Activated CD8-positive, alpha-beta memory T cell treated with anti-CD3 and anti-CD28 coated beads for 1 hour (primary cell): ENCODE measurements around the gene DPP6.

ENCODE experiments used
- DNase-seq, 2 donors: peaks; one replicate each; pipeline ENCODE4 v3.0.0-alpha.2; 2020; ENCODE audit warnings: low read depth in 1 of 2; ENCODE audit errors: extremely low read depth in 1 of 2

Gene DPP6

GRCh38 chr7:154684666-154685563, 632.7 kb downstream of the DPP6 start:
- DNase-seq: no peak

GRCh38 chr7:154685564-154685901, 633.3 kb downstream of the DPP6 start:
- no peak for DNase-seq

GRCh38 chr7:154686305-154686704, 634.1 kb downstream of the DPP6 start:
- DNase-seq: no peak

DNA sequence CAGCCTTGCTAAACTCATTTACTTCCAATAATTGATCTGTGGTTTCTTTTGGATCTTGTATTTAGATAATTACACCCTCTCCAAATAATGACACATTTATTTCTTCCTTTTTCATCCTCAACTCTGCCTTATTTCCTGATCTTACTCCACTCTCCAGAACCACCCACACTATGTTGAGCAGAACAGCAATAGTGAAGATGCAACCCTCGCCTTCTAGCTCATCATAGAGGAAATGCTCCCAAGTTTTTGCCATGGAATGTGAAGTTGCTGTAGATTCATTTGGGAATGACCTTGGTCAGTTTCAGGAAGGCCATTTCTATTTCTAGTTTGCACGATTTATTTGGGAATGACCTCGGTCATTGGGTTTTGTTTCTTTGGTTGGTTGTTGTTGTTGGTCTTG, 636.8 kb downstream of the DPP6 start:
- no peak for DNase-seq

DNA sequence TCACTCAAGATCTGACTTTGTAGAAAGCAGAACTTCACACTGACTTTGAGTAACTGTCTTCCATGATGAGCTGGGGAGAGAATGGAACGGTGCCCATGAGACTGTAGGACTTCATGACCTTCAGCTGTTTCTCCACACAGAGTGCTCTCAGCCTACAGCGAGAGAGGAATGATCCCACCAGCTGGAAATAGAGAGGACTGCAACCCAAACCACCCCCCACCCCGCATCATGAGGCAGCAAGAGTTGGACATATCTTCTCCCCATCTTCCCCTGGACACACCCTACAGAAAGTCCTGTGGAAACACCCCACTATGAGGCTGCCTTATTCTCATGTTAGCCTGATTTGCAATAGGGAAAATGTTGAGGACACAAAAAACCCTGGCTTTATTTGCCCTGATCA, 638.2 kb downstream of the DPP6 start:
- no peak for DNase-seq

DNA sequence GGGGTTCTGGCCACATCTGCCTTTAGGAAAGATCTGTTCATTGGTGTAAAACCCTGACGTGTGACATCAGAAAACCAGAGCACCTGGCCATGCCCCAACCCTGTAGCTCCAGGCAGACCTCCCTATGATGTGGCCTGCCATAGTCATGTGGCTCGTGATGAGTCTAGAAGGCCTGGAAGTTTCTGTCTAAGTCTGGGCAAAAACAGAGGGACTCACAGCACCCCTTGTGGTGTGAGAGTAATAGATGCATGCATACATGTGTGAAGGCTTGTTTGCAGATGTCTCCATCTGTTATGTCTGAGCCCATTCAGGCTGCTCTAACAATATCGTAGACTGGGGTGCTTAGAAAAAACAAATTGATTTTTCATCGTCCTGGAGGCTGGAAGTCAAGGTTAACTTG, 641.5 kb downstream of the DPP6 start:
- no peak for DNase-seq

- no peak for DNase-seq
Measured at GRCh38 chr7:154695836-154696235, 643.6 kb downstream of the DPP6 start.

GRCh38 chr7:154696556-154696955, 644.4 kb downstream of the DPP6 start:
- DNase-seq: no peak

- no peak for DNase-seq
Measured at GRCh38 chr7:154698726-154699291, 646.6 kb downstream of the DPP6 start.

DNA sequence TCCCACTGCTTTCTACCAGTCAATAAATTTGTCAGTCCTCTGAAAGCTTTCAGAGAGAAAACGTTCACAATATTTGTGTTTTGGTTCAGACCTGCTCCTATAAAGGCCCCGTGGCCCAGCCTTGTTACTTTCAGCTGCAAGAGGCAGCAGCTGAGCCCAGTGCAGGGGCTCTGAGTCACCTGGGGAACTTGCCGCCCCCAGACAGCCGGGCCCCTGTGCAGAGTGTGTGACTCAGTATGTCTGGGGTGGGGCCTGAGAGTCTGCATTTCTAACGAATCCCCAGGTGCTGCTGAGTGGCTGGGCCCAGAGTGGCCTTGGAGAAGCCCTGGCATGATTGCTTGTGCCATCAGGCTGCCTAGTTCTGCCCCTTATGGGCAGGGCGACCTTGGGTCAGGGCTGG, 647.2 kb downstream of the DPP6 start:
- DNase-seq: no peak

GRCh38 chr7:154709840-154710520, 657.8 kb downstream of the DPP6 start:
- DNase-seq: no peak

GRCh38 chr7:154720016-154720415, 667.8 kb downstream of the DPP6 start:
- no peak for DNase-seq

- no peak for DNase-seq
Measured at GRCh38 chr7:154721086-154721485, 668.9 kb downstream of the DPP6 start.

- DNase-seq: no peak
Measured at GRCh38 chr7:154726368-154726767, 674.2 kb downstream of the DPP6 start.

GRCh38 chr7:154729056-154729455, 676.9 kb downstream of the DPP6 start:
- DNase-seq: no peak

- no peak for DNase-seq
Measured at GRCh38 chr7:154735766-154736165, 683.6 kb downstream of the DPP6 start.

- DNase-seq: no peak
Measured at GRCh38 chr7:154736389-154736788, 684.2 kb downstream of the DPP6 start.

GRCh38 chr7:154738216-154738615, 686.0 kb downstream of the DPP6 start:
- DNase-seq: no peak

- no peak for DNase-seq
Measured at GRCh38 chr7:154741131-154741530, 688.9 kb downstream of the DPP6 start.

GRCh38 chr7:154743206-154743605, 691.0 kb downstream of the DPP6 start:
- DNase-seq: no peak

DNA sequence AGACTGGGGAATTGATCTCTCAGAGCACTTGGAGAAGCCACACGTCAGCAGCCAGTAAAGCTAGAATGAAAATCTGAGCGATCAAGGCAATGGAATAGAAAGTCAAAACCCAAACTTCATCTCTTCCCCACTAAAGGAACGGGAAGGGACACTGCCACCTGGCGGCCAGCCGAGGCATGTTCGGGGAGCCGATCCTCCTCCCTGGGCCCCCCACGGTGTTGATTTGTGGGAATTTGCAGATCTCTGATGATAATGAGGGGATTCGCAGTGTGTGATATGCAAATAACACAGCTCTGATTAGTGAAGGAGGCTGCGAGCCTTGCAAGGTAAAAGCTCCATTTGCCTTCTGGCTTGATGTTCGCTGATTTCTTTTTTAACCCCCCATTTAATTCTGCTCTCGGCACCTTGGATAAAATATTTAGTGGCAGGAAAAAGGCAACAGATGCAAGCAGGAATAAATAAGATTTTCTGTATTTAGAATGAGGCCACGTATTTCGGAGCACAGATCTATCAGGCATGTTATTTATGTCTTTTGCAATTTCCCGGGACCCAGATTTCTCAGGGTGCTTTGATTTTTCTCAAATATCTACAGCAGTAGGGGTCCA, 692.2 kb downstream of the DPP6 start:
- DNase-seq: no peak

DNA sequence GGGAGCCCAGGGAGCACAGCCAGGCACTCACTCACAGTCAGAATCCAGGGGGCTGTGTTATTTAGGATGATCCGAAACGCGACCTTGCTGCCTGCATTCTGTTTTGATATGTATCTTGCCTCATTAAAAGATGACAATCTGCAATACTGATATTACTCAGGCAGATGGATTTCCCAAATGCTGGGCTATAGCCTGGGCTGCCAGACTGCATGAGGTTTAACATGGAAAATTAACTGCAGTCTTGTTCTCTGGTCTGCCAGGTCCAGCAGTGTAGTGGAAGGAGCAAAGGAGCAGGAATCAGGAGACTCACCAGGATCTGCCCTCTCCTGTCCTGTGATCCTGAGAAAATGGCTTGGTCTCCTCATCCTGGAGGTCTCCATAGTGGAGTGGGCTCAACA, 692.7 kb downstream of the DPP6 start:
- no peak for DNase-seq
